ENCODE results near the gene TMPRSS13. TPM values are rescaled to one million over a fixed set of nuclear protein-coding genes. Genes with fewer than 3 reads are reported as not detected.

The TMPRSS13 gene
- total RNA-seq, 2 experiments from 2014 or later: 0.79 to 1.1 TPM

- Histone ChIP-seq H3K4me2 (ENCODE audit: low read length) (no peak overlapping the region), H3K9me2 (ENCODE audit: insufficient read depth, low read length) (no peaks in the 10 kb centered on the region), H3K36me3 (ENCODE audit: insufficient read depth, low read length) (no peaks in the 10 kb centered on the region), H2AFZ (ENCODE audit: low read length) (no peak overlapping the region), H3K9me3 (ENCODE audit: low read length) (no peaks in the 10 kb centered on the region), H3K27ac (ENCODE audit: low read depth, low read length, poor library complexity, severe bottlenecking) (no peak overlapping the region), H3K79me2 (ENCODE audit: insufficient read depth, low read depth, low read length) (no peaks in the 10 kb centered on the region), H3K4me1 (ENCODE audit: insufficient read depth, low read length, poor library complexity, severe bottlenecking) (no peaks in the 10 kb centered on the region), H3K4me3 (ENCODE audit: low read depth, low read length, poor library complexity, severe bottlenecking) (no peak overlapping the region), H4K20me1 (ENCODE audit: insufficient read depth, low read length) (no peaks in the 10 kb centered on the region)
- CTCF ChIA-PET (ENCODE audit: unreplicated experiment): no interaction called here
- DNase-seq (ENCODE audit: low spot score): no peak
- POLR2A ChIA-PET: no interaction called here
- TF ChIP-seq, protein P1, sequence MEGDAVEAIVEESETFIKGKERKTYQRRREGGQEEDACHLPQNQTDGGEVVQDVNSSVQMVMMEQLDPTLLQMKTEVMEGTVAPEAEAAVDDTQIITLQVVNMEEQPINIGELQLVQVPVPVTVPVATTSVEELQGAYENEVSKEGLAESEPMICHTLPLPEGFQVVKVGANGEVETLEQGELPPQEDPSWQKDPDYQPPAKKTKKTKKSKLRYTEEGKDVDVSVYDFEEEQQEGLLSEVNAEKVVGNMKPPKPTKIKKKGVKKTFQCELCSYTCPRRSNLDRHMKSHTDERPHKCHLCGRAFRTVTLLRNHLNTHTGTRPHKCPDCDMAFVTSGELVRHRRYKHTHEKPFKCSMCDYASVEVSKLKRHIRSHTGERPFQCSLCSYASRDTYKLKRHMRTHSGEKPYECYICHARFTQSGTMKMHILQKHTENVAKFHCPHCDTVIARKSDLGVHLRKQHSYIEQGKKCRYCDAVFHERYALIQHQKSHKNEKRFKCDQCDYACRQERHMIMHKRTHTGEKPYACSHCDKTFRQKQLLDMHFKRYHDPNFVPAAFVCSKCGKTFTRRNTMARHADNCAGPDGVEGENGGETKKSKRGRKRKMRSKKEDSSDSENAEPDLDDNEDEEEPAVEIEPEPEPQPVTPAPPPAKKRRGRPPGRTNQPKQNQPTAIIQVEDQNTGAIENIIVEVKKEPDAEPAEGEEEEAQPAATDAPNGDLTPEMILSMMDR (conservative IDR thresholded peaks at IDR 0.05; ENCODE audit: low read length): no peak
- TF ChIP-seq EZH2phosphoT487 (IDR thresholded peaks at IDR 0.05; ENCODE audit: borderline replicate concordance, low read depth, low read length): no peak
- intact Hi-C loops (cut with micrococcal nuclease; ENCODE audit: unreplicated experiment): no loop called here
- no TSS peak for BruUV-seq (replicated peaks)
These were observed 9.4 kb downstream of the TMPRSS13 start for GRCh38 chr11:117919781-117920221.

- Histone ChIP-seq H3K9me3 (ENCODE audit: low read length) (no peaks in the 10 kb centered on the region), H3K4me1 (ENCODE audit: insufficient read depth, low read length, poor library complexity, severe bottlenecking) (no peaks in the 10 kb centered on the region), H4K20me1 (ENCODE audit: insufficient read depth, low read length) (no peaks in the 10 kb centered on the region), H3K27ac (ENCODE audit: low read depth, low read length, poor library complexity, severe bottlenecking) (no peak overlapping the region), H3K4me3 (ENCODE audit: low read depth, low read length, poor library complexity, severe bottlenecking) (no peak overlapping the region), H3K9me2 (ENCODE audit: insufficient read depth, low read length) (no peaks in the 10 kb centered on the region), H2AFZ (ENCODE audit: low read length) (no peak overlapping the region), H3K36me3 (ENCODE audit: insufficient read depth, low read length) (no peaks in the 10 kb centered on the region), H3K4me2 (ENCODE audit: low read length) (no peak overlapping the region), H3K79me2 (ENCODE audit: insufficient read depth, low read depth, low read length) (no peaks in the 10 kb centered on the region)
- TF ChIP-seq EZH2phosphoT487 (IDR thresholded peaks at IDR 0.05; ENCODE audit: borderline replicate concordance, low read depth, low read length): no peak
- TF ChIP-seq, protein P1 (conservative IDR thresholded peaks at IDR 0.05; ENCODE audit: low read length): no peak
- ChIA-PET POLR2A (no interaction called here), CTCF (ENCODE audit: unreplicated experiment) (no interaction called here)
- DNase-seq (ENCODE audit: low spot score): no peak
- intact Hi-C loops (cut with micrococcal nuclease; ENCODE audit: unreplicated experiment): no loop called here
- no TSS peak for BruUV-seq (replicated peaks)
These were observed 9.9 kb downstream of the TMPRSS13 start for GRCh38 chr11:117919341-117919740.

DNA sequence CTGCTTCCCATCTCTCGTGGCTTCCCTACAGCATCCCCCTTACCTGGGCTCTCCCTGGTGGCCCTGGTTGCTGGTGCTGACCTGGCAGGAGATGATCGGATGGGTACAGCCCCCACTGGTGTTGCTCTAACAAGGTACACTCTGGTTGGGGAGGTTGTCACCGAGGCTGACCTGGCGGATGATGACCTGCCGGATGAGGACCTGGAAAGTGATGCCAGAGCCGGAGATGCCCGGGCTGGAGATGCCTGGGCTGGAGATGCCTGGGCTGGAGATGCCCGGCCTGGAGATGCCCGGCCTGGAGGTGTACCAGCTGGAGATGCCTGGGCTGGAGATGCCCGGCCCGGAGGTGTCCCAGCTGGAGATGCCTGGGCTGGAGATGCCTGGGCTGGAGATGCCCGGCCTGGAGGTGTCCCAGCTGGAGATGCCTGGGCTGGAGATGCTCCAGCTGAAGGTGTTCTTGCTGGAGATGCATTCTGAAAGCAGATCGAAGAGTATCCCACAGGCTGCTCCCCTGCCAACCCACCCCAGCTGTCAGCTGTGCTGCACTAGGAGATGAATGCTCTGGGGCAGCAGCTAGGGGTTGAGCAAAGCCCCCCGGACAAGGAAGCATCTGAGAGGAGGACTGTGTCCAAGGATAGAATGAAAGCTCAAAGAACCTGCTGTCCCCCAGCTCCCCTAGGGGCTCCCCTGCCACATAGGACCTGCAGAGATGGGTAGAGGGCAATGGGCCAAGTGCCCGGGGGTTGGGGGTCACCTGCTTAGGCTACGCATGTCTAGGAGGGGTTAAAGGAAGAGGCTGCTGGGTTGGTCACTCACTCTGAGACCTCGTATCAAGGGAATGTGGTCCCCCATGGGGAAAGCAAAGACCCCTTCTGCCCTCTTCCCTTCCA, 10.6 kb downstream of the TMPRSS13 start:
- Histone ChIP-seq H3K4me2 (ENCODE audit: low read length) (no peak overlapping the region), H3K4me1 (ENCODE audit: insufficient read depth, low read length, poor library complexity, severe bottlenecking) (no peaks in the 10 kb centered on the region), H4K20me1 (ENCODE audit: insufficient read depth, low read length) (no peaks in the 10 kb centered on the region), H3K9me2 (ENCODE audit: insufficient read depth, low read length) (no peaks in the 10 kb centered on the region), H3K79me2 (ENCODE audit: insufficient read depth, low read depth, low read length) (no peaks in the 10 kb centered on the region), H3K9me3 (ENCODE audit: low read length) (no peaks in the 10 kb centered on the region), H3K4me3 (ENCODE audit: low read depth, low read length, poor library complexity, severe bottlenecking) (no peak overlapping the region), H3K27ac (ENCODE audit: low read depth, low read length, poor library complexity, severe bottlenecking) (no peak overlapping the region), H2AFZ (ENCODE audit: low read length) (no peak overlapping the region), H3K36me3 (ENCODE audit: insufficient read depth, low read length) (no peaks in the 10 kb centered on the region)
- TF ChIP-seq EZH2phosphoT487 (IDR thresholded peaks at IDR 0.05; ENCODE audit: borderline replicate concordance, low read depth, low read length): no peak
- TF ChIP-seq, protein P1 (conservative IDR thresholded peaks at IDR 0.05; ENCODE audit: low read length): no peak
- POLR2A ChIA-PET: no interaction called here
- no TSS peak for BruUV-seq (replicated peaks)
- no peak for DNase-seq (ENCODE audit: low spot score)
- CTCF ChIA-PET (ENCODE audit: unreplicated experiment): no interaction called here
- intact Hi-C loops (cut with micrococcal nuclease; ENCODE audit: unreplicated experiment): no loop called here

All from OCI-LY7 (cell line).